Forelimb muscle (tissue), 1 donor: ENCODE results near the gene PP2D1. TPM values are rescaled to one million over a fixed set of nuclear protein-coding genes. Genes with fewer than 3 reads are reported as not detected.
A peak's percentile ranks its signal among the peaks of the same experiment; 100 is the strongest.
"Not testable (repeated sequence)": the region's sequence is repeated elsewhere in the genome, so short reads cannot be mapped to it uniquely, and the experiment has no call there.

Experiments used
- DNase-seq: peaks from one replicate; pipeline ENCODE4 v3.0.0-alpha.2; 2013; ENCODE audit warnings: low read depth
- polyA plus RNA-seq: library from polyadenylated mRNA; unstranded; fragments of 120-200 nt; gene quantifications from one replicate; pipeline ENCODE4 v1.2.1, GENCODE V29; 2013; ENCODE audit not compliant: insufficient read length

Gene PP2D1
- polyA plus RNA-seq, 1 donor: 0.39 TPM

GRCh38 chr3:19970327-19970726 is 41.7 kb downstream of the PP2D1 start:
- DNase-seq: no peak

- no peak for DNase-seq
These were observed 44.3 kb downstream of the PP2D1 start for GRCh38 chr3:19967812-19968211.

- no peak for DNase-seq
These were observed 44.9 kb downstream of the PP2D1 start for GRCh38 chr3:19967208-19967607.

GRCh38 chr3:19961960-19962359 is 50.1 kb downstream of the PP2D1 start:
- DNase-seq: no peak

- no peak for DNase-seq
These were observed 51.4 kb downstream of the PP2D1 start for GRCh38 chr3:19960696-19961095.

GRCh38 chr3:19959505-19959904 is 52.6 kb downstream of the PP2D1 start:
- DNase-seq: no peak

- DNase-seq: not testable (repeated sequence)
These were observed 54.7 kb downstream of the PP2D1 start for GRCh38 chr3:19957354-19957753.

- no peak for DNase-seq
These were observed 57.4 kb downstream of the PP2D1 start for GRCh38 chr3:19954676-19955075.

- no peak for DNase-seq
These were observed 61.7 kb downstream of the PP2D1 start for GRCh38 chr3:19950316-19950715.

- DNase-seq: no peak
These were observed 63.9 kb downstream of the PP2D1 start for GRCh38 chr3:19948226-19948591.

GRCh38 chr3:19947549-19948225 is 64.4 kb downstream of the PP2D1 start:
- no peak for DNase-seq

- DNase-seq: peak; percentile 92
These were observed 65.1 kb downstream of the PP2D1 start, which contains the start of gene RAB5A for GRCh38 chr3:19946832-19947548. Gene RAB5A, plus strand, starts transcription at chr3:19947097. Its CDS starts 3,802 bp downstream, at chr3:19950899.

GRCh38 chr3:19945969-19946831 is 65.9 kb downstream of the PP2D1 start:
- DNase-seq: no peak

GRCh38 chr3:19945534-19945933 is 66.5 kb downstream of the PP2D1 start:
- DNase-seq: no peak

- DNase-seq: no peak
These were observed 71.4 kb downstream of the PP2D1 start for GRCh38 chr3:19940643-19941042.

- no peak for DNase-seq
These were observed 73.8 kb downstream of the PP2D1 start for GRCh38 chr3:19938295-19938627.

- no peak for DNase-seq
These were observed 74.4 kb downstream of the PP2D1 start for GRCh38 chr3:19937459-19938294.
